Stimulated activated CD4-positive, alpha-beta T cell treated with anti-CD3 and anti-CD28 coated beads, Interleukin-4, amount 100 ng/mL, for 48 hours (primary cell): ENCODE data around the gene WEE2.
"Not testable (repeated sequence)": the region's sequence is repeated elsewhere in the genome, so short reads cannot be mapped to it uniquely, and the experiment has no call there.

Experiments
- DNase-seq, 2 donors: peaks; one replicate each; pipeline ENCODE4 v3.0.0-alpha.2; 2020; ENCODE audit warnings: low read depth in 2 of 2

WEE2 gene

GRCh38 chr7:141708351-141708750, at the start of gene WEE2:
Gene WEE2, plus strand, starts transcription at chr7:141708353. Its CDS starts 406 bp downstream, at chr7:141708759.
- no peak for DNase-seq

- DNase-seq, result no peak
Measured at GRCh38 chr7:141659501-141659900, 48.7 kb upstream of the WEE2 start.

GRCh38 chr7:141660259-141660658, 47.9 kb upstream of the WEE2 start:
- no peak for DNase-seq

- no peak for DNase-seq
Measured at GRCh38 chr7:141663081-141663849, 44.9 kb upstream of the WEE2 start.

GRCh38 chr7:141664450-141664849, 43.7 kb upstream of the WEE2 start:
- no peak for DNase-seq

- no peak for DNase-seq
Measured at GRCh38 chr7:141665208-141666035, 42.7 kb upstream of the WEE2 start.

GRCh38 chr7:141666071-141666470, 42.1 kb upstream of the WEE2 start:
- no peak for DNase-seq

- DNase-seq, result no peak
Measured at GRCh38 chr7:141668853-141669252, 39.3 kb upstream of the WEE2 start.

GRCh38 chr7:141671705-141672496, 36.3 kb upstream of the WEE2 start:
- no peak for DNase-seq

- no peak for DNase-seq
Measured at GRCh38 chr7:141673346-141673745, 34.8 kb upstream of the WEE2 start.

GRCh38 chr7:141674171-141674671, 33.9 kb upstream of the WEE2 start:
- DNase-seq, result no peak

- DNase-seq, result no peak
Measured at GRCh38 chr7:141674702-141675101, 33.5 kb upstream of the WEE2 start.

- DNase-seq, result peak in 1 of 2 donors; percentile 14
Measured at GRCh38 chr7:141675436-141676215, 32.5 kb upstream of the WEE2 start.

GRCh38 chr7:141676618-141677017, 31.5 kb upstream of the WEE2 start:
- DNase-seq, result no peak

- no peak for DNase-seq
Measured at GRCh38 chr7:141679014-141679413, 29.1 kb upstream of the WEE2 start.

- DNase-seq, result no peak
Measured at GRCh38 chr7:141685285-141686023, 22.7 kb upstream of the WEE2 start.

GRCh38 chr7:141686074-141686473, 22.1 kb upstream of the WEE2 start:
- DNase-seq, result no peak

- DNase-seq, result no peak
Measured at GRCh38 chr7:141686670-141687069, 21.5 kb upstream of the WEE2 start.

- DNase-seq, result no peak
Measured at GRCh38 chr7:141688043-141688442, 20.1 kb upstream of the WEE2 start.

- DNase-seq, result not testable (repeated sequence)
Measured at GRCh38 chr7:141689072-141689825, 18.9 kb upstream of the WEE2 start.
